ENCODE measurements around the gene CREB1. TPM values are rescaled to one million over a fixed set of nuclear protein-coding genes. Genes with fewer than 3 reads are reported as not detected.

CREB1 gene
- total and polyA plus RNA-seq, 12 donors, result 3.2 to 77.8 (median 41.3) TPM

DNA sequence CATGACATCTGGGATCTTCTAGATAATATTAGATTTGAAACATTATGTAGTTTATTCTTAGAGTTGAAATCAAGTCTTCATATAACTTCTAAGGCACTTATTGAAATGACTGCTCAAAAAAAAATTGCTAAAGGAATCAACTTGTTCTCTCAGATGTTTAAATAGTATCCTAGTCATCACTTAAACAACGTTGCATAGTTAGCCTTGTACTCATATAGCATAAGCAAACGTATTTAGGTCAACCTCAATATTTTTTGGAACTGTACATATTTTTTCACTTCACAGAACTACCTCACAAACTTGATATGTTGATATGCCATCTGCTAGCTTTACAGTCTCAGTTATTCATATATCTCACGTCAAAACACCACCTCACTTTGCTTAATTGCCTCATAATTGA is 47.1 kb upstream of the CREB1 start:
- no peaks in the 10 kb centered on the region for H3K9me3 ChIP-seq (replicated peaks in 1 of 3)
- peaks cover 0 to under 1% of the 10 kb centered on the region in 2 donors for H3K4me1 ChIP-seq (replicated peaks in 1 of 2)
- no peaks in the 10 kb centered on the region for H3K27me3 ChIP-seq
- H3K4me3 ChIP-seq, result no peak overlapping the region
- DNase-seq, result no peak
- 68 to 80% (median 71%) methylated on average over 3 of the region's 3 CpGs for WGBS, 4 donors
- TF ChIP-seq, protein P1, sequence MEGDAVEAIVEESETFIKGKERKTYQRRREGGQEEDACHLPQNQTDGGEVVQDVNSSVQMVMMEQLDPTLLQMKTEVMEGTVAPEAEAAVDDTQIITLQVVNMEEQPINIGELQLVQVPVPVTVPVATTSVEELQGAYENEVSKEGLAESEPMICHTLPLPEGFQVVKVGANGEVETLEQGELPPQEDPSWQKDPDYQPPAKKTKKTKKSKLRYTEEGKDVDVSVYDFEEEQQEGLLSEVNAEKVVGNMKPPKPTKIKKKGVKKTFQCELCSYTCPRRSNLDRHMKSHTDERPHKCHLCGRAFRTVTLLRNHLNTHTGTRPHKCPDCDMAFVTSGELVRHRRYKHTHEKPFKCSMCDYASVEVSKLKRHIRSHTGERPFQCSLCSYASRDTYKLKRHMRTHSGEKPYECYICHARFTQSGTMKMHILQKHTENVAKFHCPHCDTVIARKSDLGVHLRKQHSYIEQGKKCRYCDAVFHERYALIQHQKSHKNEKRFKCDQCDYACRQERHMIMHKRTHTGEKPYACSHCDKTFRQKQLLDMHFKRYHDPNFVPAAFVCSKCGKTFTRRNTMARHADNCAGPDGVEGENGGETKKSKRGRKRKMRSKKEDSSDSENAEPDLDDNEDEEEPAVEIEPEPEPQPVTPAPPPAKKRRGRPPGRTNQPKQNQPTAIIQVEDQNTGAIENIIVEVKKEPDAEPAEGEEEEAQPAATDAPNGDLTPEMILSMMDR (IDR thresholded peaks at IDR 0.05), result no peak
- TF ChIP-seq POLR2A (IDR thresholded peaks at IDR 0.05), result no peak
- intact Hi-C loops (cut with DNase I), result no loop called here
- no peaks in the 10 kb centered on the region for H3K36me3 ChIP-seq (replicated peaks in 1 of 2)
- H3K27ac ChIP-seq, result no peak overlapping the region

DNA sequence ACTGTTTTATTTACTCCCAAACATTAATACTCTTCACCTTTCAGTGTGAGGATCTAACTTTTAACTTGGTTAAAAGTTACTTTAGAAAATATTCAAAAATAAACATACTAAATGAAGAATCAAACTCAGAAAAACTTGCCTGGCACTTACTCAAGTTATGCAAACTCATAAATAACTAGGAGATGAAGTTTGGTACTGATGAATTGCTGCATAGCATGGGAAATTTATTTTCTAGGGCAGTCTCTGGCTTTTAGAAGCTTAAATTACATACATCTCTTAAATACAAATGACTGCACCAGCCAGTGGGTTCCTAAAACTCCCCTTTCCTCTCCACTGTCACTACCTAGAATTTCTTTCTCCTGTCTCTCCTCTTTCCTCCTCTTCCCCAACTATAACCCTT is 46.7 kb upstream of the CREB1 start:
- intact Hi-C loops (cut with DNase I), result no loop called here
- Histone ChIP-seq H3K36me3 (replicated peaks in 1 of 2) (no peaks in the 10 kb centered on the region), H3K27ac (no peak overlapping the region), H3K4me1 (replicated peaks in 1 of 2) (peaks cover 0 to 5% of the 10 kb centered on the region in 2 donors), H3K4me3 (no peak overlapping the region), H3K9me3 (replicated peaks in 1 of 3) (no peaks in the 10 kb centered on the region), H3K27me3 (no peaks in the 10 kb centered on the region)
- DNase-seq, result no peak
- no peak for TF ChIP-seq POLR2A (IDR thresholded peaks at IDR 0.05)
- TF ChIP-seq, protein P1 (IDR thresholded peaks at IDR 0.05), result no peak

DNA sequence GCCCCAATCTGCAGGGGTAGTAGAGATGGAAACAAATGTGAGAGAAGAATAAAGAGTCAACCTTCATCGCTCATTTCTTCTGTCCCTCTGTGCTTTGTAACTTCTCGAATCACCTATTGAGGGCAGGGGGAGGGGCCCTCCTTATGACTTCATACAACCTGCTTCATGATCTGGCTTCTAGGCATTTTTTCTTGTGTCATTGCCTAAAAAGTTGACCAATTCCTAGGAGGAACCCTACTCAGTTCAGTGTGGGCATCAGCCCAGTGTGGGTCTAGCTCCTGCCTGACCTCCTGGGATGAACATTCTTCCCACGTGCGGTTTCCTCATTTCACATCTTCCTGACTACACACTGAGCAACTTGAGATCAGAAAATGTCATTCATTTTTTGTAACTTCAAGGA is 46.3 kb upstream of the CREB1 start:
- H3K36me3 ChIP-seq (replicated peaks in 1 of 2), result no peaks in the 10 kb centered on the region
- intact Hi-C loops (cut with DNase I), result no loop called here
- H3K27ac ChIP-seq, result no peak overlapping the region
- no peaks in the 10 kb centered on the region for H3K9me3 ChIP-seq (replicated peaks in 1 of 3)
- WGBS, 4 donors, result 78 to 86% (median 81%) methylated on average over 4 of the region's 4 CpGs
- no peak for DNase-seq
- no peaks in the 10 kb centered on the region for H3K27me3 ChIP-seq
- TF ChIP-seq, protein P1 (IDR thresholded peaks at IDR 0.05), result no peak
- TF ChIP-seq POLR2A (IDR thresholded peaks at IDR 0.05), result no peak
- H3K4me1 ChIP-seq (replicated peaks in 1 of 2), result peaks cover 0 to 9% of the 10 kb centered on the region in 2 donors
- no peak overlapping the region for H3K4me3 ChIP-seq

DNA sequence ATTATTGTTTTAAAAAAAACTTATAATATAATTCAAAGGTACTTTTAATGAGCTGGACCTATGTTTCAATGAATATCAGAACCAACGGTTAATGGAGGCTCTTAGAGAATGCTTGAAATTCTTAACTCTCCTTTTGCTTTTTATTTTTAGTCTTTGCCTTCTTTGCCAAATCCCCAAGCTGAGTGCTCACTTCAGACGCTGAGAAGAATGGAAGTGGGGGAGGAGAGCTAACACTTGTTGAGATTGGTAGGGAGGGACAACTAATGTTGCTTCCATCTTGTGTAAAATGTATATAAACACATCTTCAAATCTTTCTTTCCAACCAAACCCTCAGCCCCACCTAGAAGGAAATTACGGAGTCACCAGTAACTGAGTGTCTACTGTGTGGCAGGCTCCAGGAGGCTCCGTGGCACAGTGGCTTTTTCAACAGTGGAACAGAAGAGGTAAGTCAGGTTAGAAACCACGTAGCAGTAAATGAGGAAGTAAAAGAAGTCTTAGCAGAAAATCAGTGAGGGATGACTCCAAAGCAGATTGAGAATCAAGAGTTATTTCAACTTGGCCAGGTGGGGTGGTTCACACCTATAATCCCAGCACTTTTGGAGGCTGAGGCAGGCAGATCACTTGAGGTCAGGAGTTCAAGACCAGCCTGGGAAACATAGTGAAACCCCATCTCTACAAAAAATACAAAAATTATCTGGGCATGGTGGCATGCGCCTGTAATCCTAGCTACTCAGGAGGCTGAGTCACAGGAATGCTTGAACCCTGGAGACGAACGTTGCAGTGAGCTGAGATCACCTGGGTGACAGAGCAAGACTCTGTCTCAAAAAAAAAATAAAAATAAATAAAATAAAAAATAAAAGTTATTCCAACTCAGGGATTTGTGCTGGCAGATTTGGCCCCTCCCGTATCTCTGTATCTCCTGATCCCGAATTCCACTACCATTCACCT is 45.0 kb upstream of the CREB1 start:
- no peaks in the 10 kb centered on the region for H3K27me3 ChIP-seq
- TF ChIP-seq, protein P1 (IDR thresholded peaks at IDR 0.05), result no peak
- H3K36me3 ChIP-seq (replicated peaks in 1 of 2), result no peaks in the 10 kb centered on the region
- no peak overlapping the region for H3K4me3 ChIP-seq
- WGBS, 4 donors, result 78 to 82% (median 80%) methylated on average over 10 of the region's 10 CpGs
- H3K27ac ChIP-seq, result no peak overlapping the region
- peaks cover 0 to 11% of the 10 kb centered on the region in 2 donors for H3K4me1 ChIP-seq (replicated peaks in 1 of 2)
- DNase-seq, result no peak
- intact Hi-C loops (cut with DNase I), result no loop called here
- no peaks in the 10 kb centered on the region for H3K9me3 ChIP-seq (replicated peaks in 1 of 3)

Data from adrenal gland (tissue), 12 donors.